GM23338 (cell line): ENCODE results near the gene KRT16. TPM values are rescaled to one million over a fixed set of nuclear protein-coding genes. Genes with fewer than 3 reads are reported as not detected.
"Not testable (repeated sequence)": the region's sequence is repeated elsewhere in the genome, so short reads cannot be mapped to it uniquely, and the experiment has no call there.

Experiments used
- ATAC-seq: fragments of 200-7000 bp; cut with Tn5 transposase; 3 replicates; pipeline ENCODE4 v1.9.1; 2020
- DNase-seq: peaks from one replicate; pipeline ENCODE4 v3.0.0-alpha.2; 2015; ENCODE audit warnings: low spot score
- H2AFZ ChIP-seq: fragments of 200-600 bp; sonication (generic); 2 replicates; pipeline ENCODE4 v1.8.0; 2016; ENCODE audit warnings: antibody characterized with exemption, mild to moderate bottlenecking, moderate library complexity
- H3F3A ChIP-seq: fragments of 200-600 bp; sonication (generic); replicated peaks from 2 replicates; pipeline ENCODE4 v1.8.0; 2017; ENCODE audit warnings: antibody characterized with exemption, mixed run types, low read depth
- H3K27ac ChIP-seq: fragments of 200-600 bp; sonication (generic); 2 replicates; pipeline ENCODE4 v1.6.1; 2016; ENCODE audit warnings: low read depth
- H3K27me3 ChIP-seq: fragments of 200-600 bp; sonication (generic); 2 replicates; pipeline ENCODE4 v1.8.0; 2016; ENCODE audit warnings: mild to moderate bottlenecking, mixed run types, moderate library complexity; ENCODE audit not compliant: insufficient read depth
- H3K36me3 ChIP-seq: fragments of 200-600 bp; sonication (generic); 2 replicates; pipeline ENCODE4 v1.8.0; 2016; ENCODE audit warnings: mild to moderate bottlenecking; ENCODE audit not compliant: insufficient read depth
- H3K4me1 ChIP-seq: fragments of 200-600 bp; sonication (generic); 2 replicates; pipeline ENCODE4 v1.8.0; 2016; ENCODE audit warnings: mild to moderate bottlenecking, moderate library complexity; ENCODE audit not compliant: insufficient read depth
- H3K4me2 ChIP-seq: fragments of 200-600 bp; sonication (generic); 2 replicates; pipeline ENCODE4 v1.7.1; 2017; ENCODE audit warnings: mixed run types
- H3K4me3 ChIP-seq: fragments of 200-600 bp; sonication (generic); 2 replicates; pipeline ENCODE4 v1.6.1; 2016; ENCODE audit warnings: mixed run types
- H3K79me2 ChIP-seq: fragments of 200-600 bp; sonication (generic); replicated peaks from 2 replicates; pipeline ENCODE4 v1.8.0; 2017; ENCODE audit warnings: mild to moderate bottlenecking; ENCODE audit not compliant: insufficient read depth
- H3K9me2 ChIP-seq: fragments of 200-600 bp; sonication (generic); 2 replicates; pipeline ENCODE4 v1.8.0; 2017; ENCODE audit not compliant: insufficient read depth
- H4K20me1 ChIP-seq: fragments of 200-600 bp; sonication (generic); replicated peaks from 2 replicates; pipeline ENCODE4 v1.8.0; 2017; ENCODE audit warnings: mild to moderate bottlenecking; ENCODE audit not compliant: insufficient read depth
- H3K27ac Mint-ChIP-seq: 2 replicates; pipeline ENCODE4 v1.8.0; 2020; ENCODE audit warnings: inconsistent platforms, mild to moderate bottlenecking, moderate library complexity, mixed read lengths
- H3K27me3 Mint-ChIP-seq: 3 replicates; pipeline ENCODE4 v1.8.0; 2022; ENCODE audit warnings: low read depth, mild to moderate bottlenecking, moderate library complexity, mixed read lengths, inconsistent platforms; ENCODE audit not compliant: insufficient read depth, poor library complexity
- H3K36me3 Mint-ChIP-seq: 3 replicates; pipeline ENCODE4 v1.8.0; 2021; ENCODE audit warnings: low read depth, mild to moderate bottlenecking, inconsistent platforms, moderate library complexity, mixed read lengths
- H3K4me1 Mint-ChIP-seq: 3 replicates; pipeline ENCODE4 v1.8.0; 2020; ENCODE audit warnings: mild to moderate bottlenecking, inconsistent platforms, mixed read lengths
- H3K4me3 Mint-ChIP-seq: 3 replicates; pipeline ENCODE4 v1.8.0; 2021; ENCODE audit warnings: moderate library complexity, mild to moderate bottlenecking, inconsistent platforms, mixed read lengths
- H3K9me3 Mint-ChIP-seq: 3 replicates; pipeline ENCODE4 v1.8.0; 2020; ENCODE audit warnings: moderate library complexity, mild to moderate bottlenecking, inconsistent platforms, mixed read lengths
- CREB1 ChIP-seq: fragments of 250-450 bp; sonication (Bioruptor Pico); IDR thresholded peaks from 2 replicates; pipeline ENCODE4 v1.5.0; 2020; ENCODE audit warnings: low read depth, mild to moderate bottlenecking, moderate library complexity
- EZH2phosphoT487 ChIP-seq: fragments of 200-600 bp; sonication (generic); IDR thresholded peaks from one replicate; pipeline ENCODE4 v1.8.1; 2018; ENCODE audit warnings: antibody characterized with exemption; ENCODE audit not compliant: unreplicated experiment
- STAT1 ChIP-seq: IDR thresholded peaks from one replicate; pipeline ENCODE4 v1.6.1; 2016; ENCODE audit warnings: antibody characterized with exemption; ENCODE audit not compliant: unreplicated experiment
- ZNF114 ChIP-seq: fragments of 250-450 bp; sonication (Bioruptor Pico); IDR thresholded peaks from 2 replicates; pipeline ENCODE4 v1.5.0; 2020; ENCODE audit warnings: mild to moderate bottlenecking, moderate library complexity
- ZNF331 ChIP-seq: fragments of 250-450 bp; sonication (Bioruptor Pico); IDR thresholded peaks from 2 replicates; pipeline ENCODE4 v1.5.0; 2020; ENCODE audit warnings: low read depth, mild to moderate bottlenecking, moderate library complexity
- polyA plus RNA-seq: library from polyadenylated mRNA; unstranded; fragments of >200 nt; fragmentation: Nextera tagmentation; extraction: Ambion mirVana; gene quantifications from 2 replicates; pipeline ENCODE4 v1.2.1, GENCODE V29; 2016
- total RNA-seq: library from RNA; depleted of rRNA; stranded (reverse); fragments of >200 nt; shearing (Covaris generic); gene quantifications from 2 replicates; pipeline ENCODE4 v1.2.3, GENCODE V29; 2014
- TF ChIP-seq, protein P1 (sequence below): IDR thresholded peaks from one replicate; pipeline ENCODE4 v1.6.1; 2018; ENCODE audit warnings: antibody characterized with exemption; ENCODE audit not compliant: unreplicated experiment
- TF ChIP-seq, protein P2 (sequence below), 2 experiments: fragments of 200-600 bp in 1 of 2; sonication (generic) in 1 of 2; conservative IDR thresholded peaks; 2 replicates each; pipeline versions ENCODE4 v1.5.1 to v1.6.1; 2016 to 2017; ENCODE audit warnings: antibody characterized with exemption in 2 of 2, low read depth in 2 of 2, mild to moderate bottlenecking in 2 of 2, moderate library complexity in 1 of 2
- TF ChIP-seq, protein P3 (sequence below): fragments of 250-450 bp; sonication (Bioruptor Pico); IDR thresholded peaks from 2 replicates; pipeline ENCODE4 v1.5.0; 2020; ENCODE audit warnings: mild to moderate bottlenecking, moderate library complexity

The KRT16 gene
- total and polyA plus RNA-seq, 2 experiments from 2014 or later, result not detected

DNA sequence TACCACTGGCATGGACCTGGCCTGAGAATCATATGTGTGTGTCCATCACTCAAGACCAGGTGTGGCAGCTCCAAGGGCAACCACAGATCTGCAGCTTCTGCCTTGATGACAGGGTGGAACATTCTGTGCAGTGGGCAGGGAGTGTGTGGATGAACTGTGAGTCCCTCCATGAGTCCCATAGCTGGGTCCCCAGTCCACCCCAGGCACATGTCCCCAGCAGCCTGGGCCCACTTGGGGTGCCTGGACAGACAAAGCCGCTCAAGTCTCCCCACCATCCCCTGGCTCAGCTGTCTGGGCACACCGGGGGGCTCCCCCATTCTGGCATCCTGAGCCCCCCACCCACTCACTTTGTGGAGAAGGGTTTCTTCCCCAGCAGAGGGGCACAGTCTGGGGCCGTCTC lies 4.6 kb upstream of the KRT16 start (continued):
- TF ChIP-seq, protein P1, sequence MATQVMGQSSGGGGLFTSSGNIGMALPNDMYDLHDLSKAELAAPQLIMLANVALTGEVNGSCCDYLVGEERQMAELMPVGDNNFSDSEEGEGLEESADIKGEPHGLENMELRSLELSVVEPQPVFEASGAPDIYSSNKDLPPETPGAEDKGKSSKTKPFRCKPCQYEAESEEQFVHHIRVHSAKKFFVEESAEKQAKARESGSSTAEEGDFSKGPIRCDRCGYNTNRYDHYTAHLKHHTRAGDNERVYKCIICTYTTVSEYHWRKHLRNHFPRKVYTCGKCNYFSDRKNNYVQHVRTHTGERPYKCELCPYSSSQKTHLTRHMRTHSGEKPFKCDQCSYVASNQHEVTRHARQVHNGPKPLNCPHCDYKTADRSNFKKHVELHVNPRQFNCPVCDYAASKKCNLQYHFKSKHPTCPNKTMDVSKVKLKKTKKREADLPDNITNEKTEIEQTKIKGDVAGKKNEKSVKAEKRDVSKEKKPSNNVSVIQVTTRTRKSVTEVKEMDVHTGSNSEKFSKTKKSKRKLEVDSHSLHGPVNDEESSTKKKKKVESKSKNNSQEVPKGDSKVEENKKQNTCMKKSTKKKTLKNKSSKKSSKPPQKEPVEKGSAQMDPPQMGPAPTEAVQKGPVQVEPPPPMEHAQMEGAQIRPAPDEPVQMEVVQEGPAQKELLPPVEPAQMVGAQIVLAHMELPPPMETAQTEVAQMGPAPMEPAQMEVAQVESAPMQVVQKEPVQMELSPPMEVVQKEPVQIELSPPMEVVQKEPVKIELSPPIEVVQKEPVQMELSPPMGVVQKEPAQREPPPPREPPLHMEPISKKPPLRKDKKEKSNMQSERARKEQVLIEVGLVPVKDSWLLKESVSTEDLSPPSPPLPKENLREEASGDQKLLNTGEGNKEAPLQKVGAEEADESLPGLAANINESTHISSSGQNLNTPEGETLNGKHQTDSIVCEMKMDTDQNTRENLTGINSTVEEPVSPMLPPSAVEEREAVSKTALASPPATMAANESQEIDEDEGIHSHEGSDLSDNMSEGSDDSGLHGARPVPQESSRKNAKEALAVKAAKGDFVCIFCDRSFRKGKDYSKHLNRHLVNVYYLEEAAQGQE, result no peak
- TF ChIP-seq, protein P2, sequence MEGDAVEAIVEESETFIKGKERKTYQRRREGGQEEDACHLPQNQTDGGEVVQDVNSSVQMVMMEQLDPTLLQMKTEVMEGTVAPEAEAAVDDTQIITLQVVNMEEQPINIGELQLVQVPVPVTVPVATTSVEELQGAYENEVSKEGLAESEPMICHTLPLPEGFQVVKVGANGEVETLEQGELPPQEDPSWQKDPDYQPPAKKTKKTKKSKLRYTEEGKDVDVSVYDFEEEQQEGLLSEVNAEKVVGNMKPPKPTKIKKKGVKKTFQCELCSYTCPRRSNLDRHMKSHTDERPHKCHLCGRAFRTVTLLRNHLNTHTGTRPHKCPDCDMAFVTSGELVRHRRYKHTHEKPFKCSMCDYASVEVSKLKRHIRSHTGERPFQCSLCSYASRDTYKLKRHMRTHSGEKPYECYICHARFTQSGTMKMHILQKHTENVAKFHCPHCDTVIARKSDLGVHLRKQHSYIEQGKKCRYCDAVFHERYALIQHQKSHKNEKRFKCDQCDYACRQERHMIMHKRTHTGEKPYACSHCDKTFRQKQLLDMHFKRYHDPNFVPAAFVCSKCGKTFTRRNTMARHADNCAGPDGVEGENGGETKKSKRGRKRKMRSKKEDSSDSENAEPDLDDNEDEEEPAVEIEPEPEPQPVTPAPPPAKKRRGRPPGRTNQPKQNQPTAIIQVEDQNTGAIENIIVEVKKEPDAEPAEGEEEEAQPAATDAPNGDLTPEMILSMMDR (conservative IDR thresholded peaks at IDR 0.05; ENCODE audit: low read depth in 2 of 2), result no peak

DNA sequence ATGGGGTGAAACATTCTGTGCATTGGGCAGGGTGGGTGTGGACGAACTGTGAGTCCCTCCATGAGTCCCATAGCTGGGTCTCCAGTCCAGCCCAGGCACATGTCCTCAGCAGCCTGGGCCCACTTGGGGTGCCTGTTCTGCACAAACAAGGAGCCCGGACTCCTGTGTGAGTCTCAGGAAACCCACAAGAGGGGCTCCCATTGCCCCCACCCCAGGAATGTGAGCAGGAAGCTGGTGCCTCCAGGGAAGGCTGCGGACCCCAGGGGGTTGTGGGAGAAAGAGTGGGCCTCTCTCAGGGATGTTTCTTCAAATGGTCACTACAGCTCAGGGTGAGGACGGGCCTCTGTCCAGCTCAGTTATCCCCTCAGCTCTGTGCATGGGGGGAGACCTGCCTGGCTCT lies 3.9 kb upstream of the KRT16 start:
- not testable (repeated sequence) for H3K4me1 ChIP-seq, H3K27ac Mint-ChIP-seq, H3K36me3 ChIP-seq, H3K9me2 ChIP-seq, H3K4me3 Mint-ChIP-seq, H3F3A ChIP-seq, ATAC-seq, H3K4me3 ChIP-seq, H2AFZ ChIP-seq, H3K9me3 Mint-ChIP-seq, H3K27ac ChIP-seq, H3K27me3 ChIP-seq, H4K20me1 ChIP-seq, H3K36me3 Mint-ChIP-seq, H3K4me2 ChIP-seq, H3K79me2 ChIP-seq
- peak; percentile 34 for DNase-seq
- H3K27me3 Mint-ChIP-seq, result peaks cover 21% of the 10 kb centered on the region
- peaks cover 17% of the 10 kb centered on the region; the same call in 2 of the 3 replicates for H3K4me1 Mint-ChIP-seq

DNA sequence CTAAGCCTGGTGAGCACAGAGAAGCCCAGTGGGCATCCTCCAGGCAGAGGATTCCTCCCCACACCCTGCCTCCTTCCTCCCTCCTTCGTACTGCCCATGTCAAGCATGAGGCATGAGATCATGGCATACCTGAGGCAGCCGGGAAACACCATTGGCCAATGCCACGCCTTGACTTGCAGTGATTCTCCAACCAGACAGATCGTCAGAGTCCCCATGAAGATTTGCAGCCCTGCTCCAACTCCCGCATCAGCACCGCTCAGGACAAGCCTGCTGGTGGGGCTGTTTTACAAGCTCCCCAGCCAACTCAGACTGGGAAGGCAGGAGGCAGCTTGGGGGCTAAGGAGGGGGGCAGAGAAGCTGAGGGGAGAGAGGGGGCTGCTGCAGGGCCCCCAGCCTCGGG lies 2.9 kb upstream of the KRT16 start:
- no peak overlapping the region for H3K27ac Mint-ChIP-seq
- no peak overlapping the region for H3K4me3 ChIP-seq
- no peaks in the 10 kb centered on the region for H3K79me2 ChIP-seq
- no peak overlapping the region for H2AFZ ChIP-seq
- H4K20me1 ChIP-seq, result no peaks in the 10 kb centered on the region
- peaks cover 22% of the 10 kb centered on the region for H3K27me3 Mint-ChIP-seq
- no peaks in the 10 kb centered on the region for H3K4me1 ChIP-seq
- no peaks in the 10 kb centered on the region for H3F3A ChIP-seq
- DNase-seq (peak; percentile 62), ATAC-seq (peak; percentile 45)
- H3K27ac ChIP-seq, result no peak overlapping the region
- H3K4me3 Mint-ChIP-seq, result no peak overlapping the region
- H3K27me3 ChIP-seq, result no peaks in the 10 kb centered on the region
- no peaks in the 10 kb centered on the region for H3K36me3 Mint-ChIP-seq
- H3K4me1 Mint-ChIP-seq, result peaks cover 14% of the 10 kb centered on the region; the same call in 2 of the 3 replicates
- H3K36me3 ChIP-seq, result no peaks in the 10 kb centered on the region
- H3K4me2 ChIP-seq, result no peak overlapping the region
- no peaks in the 10 kb centered on the region for H3K9me2 ChIP-seq
- H3K9me3 Mint-ChIP-seq, result no peaks in the 10 kb centered on the region; the same call in 2 of the 3 replicates
- no peak for TF ChIP-seq EZH2phosphoT487
- TF ChIP-seq STAT1, result no peak
- no peak for TF ChIP-seq ZNF114 (CRISPR knock-in tag)
- TF ChIP-seq, protein P3, sequence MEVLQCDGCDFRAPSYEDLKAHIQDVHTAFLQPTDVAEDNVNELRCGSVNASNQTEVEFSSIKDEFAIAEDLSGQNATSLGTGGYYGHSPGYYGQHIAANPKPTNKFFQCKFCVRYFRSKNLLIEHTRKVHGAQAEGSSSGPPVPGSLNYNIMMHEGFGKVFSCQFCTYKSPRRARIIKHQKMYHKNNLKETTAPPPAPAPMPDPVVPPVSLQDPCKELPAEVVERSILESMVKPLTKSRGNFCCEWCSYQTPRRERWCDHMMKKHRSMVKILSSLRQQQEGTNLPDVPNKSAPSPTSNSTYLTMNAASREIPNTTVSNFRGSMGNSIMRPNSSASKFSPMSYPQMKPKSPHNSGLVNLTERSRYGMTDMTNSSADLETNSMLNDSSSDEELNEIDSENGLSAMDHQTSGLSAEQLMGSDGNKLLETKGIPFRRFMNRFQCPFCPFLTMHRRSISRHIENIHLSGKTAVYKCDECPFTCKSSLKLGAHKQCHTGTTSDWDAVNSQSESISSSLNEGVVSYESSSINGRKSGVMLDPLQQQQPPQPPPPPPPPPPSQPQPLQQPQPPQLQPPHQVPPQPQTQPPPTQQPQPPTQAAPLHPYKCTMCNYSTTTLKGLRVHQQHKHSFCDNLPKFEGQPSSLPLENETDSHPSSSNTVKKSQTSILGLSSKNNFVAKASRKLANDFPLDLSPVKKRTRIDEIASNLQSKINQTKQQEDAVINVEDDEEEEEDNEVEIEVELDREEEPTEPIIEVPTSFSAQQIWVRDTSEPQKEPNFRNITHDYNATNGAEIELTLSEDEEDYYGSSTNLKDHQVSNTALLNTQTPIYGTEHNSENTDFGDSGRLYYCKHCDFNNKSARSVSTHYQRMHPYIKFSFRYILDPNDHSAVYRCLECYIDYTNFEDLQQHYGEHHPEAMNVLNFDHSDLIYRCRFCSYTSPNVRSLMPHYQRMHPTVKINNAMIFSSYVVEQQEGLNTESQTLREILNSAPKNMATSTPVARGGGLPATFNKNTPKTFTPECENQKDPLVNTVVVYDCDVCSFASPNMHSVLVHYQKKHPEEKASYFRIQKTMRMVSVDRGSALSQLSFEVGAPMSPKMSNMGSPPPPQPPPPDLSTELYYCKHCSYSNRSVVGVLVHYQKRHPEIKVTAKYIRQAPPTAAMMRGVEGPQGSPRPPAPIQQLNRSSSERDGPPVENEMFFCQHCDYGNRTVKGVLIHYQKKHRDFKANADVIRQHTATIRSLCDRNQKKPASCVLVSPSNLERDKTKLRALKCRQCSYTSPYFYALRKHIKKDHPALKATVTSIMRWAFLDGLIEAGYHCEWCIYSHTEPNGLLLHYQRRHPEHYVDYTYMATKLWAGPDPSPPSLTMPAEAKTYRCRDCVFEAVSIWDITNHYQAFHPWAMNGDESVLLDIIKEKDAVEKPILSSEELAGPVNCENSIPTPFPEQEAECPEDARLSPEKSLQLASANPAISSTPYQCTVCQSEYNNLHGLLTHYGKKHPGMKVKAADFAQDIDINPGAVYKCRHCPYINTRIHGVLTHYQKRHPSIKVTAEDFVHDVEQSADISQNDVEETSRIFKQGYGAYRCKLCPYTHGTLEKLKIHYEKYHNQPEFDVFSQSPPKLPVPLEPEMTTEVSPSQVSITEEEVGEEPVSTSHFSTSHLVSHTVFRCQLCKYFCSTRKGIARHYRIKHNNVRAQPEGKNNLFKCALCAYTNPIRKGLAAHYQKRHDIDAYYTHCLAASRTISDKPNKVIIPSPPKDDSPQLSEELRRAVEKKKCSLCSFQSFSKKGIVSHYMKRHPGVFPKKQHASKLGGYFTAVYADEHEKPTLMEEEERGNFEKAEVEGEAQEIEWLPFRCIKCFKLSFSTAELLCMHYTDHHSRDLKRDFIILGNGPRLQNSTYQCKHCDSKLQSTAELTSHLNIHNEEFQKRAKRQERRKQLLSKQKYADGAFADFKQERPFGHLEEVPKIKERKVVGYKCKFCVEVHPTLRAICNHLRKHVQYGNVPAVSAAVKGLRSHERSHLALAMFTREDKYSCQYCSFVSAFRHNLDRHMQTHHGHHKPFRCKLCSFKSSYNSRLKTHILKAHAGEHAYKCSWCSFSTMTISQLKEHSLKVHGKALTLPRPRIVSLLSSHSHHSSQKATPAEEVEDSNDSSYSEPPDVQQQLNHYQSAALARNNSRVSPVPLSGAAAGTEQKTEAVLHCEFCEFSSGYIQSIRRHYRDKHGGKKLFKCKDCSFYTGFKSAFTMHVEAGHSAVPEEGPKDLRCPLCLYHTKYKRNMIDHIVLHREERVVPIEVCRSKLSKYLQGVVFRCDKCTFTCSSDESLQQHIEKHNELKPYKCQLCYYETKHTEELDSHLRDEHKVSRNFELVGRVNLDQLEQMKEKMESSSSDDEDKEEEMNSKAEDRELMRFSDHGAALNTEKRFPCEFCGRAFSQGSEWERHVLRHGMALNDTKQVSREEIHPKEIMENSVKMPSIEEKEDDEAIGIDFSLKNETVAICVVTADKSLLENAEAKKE, result no peak
- TF ChIP-seq CREB1 (CRISPR knock-in tag), result no peak
- TF ChIP-seq ZNF331, result no peak
